GM10248 (cell line): ENCODE results near the gene UPF2.

Experiments used
- CTCF ChIA-PET: fragments of 300-600 bp; sonication (Branson Sonifier 250); formaldehyde crosslinking; extraction: SDS; loops from one replicate; lab custom pipeline; 2021; ENCODE audit warnings: antibody characterized with exemption; lab: Yijun Ruan, JAX
- POLR2A ChIA-PET: fragments of 350-650 bp; sonication (Branson Sonifier 250); formaldehyde crosslinking; extraction: SDS; loops from one replicate; lab custom pipeline; 2020; ENCODE audit warnings: antibody characterized with exemption; lab: Yijun Ruan, JAX
- DNase-seq: peaks from one replicate; pipeline ENCODE4 v3.0.0; 2012; ENCODE audit errors: extremely low spot score
- CTCF ChIP-seq: IDR thresholded peaks from 2 replicates; pipeline ENCODE4 v1.5.1; 2012; ENCODE audit warnings: mild to moderate bottlenecking, low read depth; ENCODE audit errors: extremely low read depth, missing control alignments, control extremely low read depth

The UPF2 gene

GRCh38 chr10:12048547-12048946 is 5.9 kb upstream of the UPF2 start:
- TF ChIP-seq CTCF: no peak
- DNase-seq: peak; percentile 57
- ChIA-PET CTCF (interaction anchor here (0.7 kb wide), 1 partner anchor 12 kb away, joined by 3 read pairs; no protein-coding TSS in a partner anchor), POLR2A (no interaction called here)

DNA sequence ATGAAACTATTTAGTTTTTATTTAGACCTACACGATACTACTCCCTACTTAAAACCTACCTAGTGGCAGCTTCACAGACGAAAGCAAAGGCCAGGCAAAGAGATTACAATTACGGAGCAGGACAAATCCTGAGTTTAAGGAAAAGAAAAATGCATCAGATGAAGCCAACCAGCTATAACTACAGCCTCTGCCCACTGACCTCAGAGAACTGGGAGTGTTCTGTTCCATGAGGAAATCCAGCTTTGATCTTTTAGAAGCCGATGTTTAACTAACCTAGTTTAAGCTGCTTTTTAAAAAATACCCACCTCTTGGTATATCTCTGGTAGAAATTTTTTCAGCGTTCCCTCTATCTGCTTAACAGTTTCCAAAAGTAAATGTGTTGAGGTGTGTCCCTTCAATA is 3.0 kb upstream of the UPF2 start:
- POLR2A ChIA-PET: no interaction called here
- CTCF ChIA-PET: no interaction called here

DNA sequence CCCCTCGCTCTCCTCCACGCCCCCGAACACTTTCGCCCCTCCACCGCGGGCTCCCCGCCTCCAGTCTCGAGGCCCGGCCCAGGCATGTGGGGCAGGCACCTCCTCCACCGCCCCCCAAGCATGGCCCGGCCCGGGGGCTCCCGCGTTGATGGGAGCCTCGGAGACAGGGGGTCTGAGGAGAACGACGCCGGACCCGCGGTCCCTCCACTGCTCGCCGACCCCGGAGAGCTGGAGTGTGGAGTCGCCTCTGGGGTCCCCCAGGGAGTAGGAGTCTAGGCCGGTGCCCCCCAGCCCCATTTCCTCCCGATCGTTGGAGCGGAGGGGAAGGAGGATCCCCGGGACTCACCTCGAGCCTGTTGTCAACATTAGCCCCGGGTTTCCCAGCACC is 206 bp downstream of the UPF2 start:
- CTCF ChIA-PET: interaction anchor here (1.2 to 2.7 kb wide), 4 partner anchors 10 to 48 kb away, joined by 3 to 9 read pairs (median 5); no protein-coding TSS in a partner anchor
- TF ChIP-seq CTCF: no peak
- POLR2A ChIA-PET: interaction anchor here (0.7 to 1.7 kb wide), 7 partner anchors 8 to 623 kb away, joined by 3 to 12 read pairs (median 5); no protein-coding TSS in a partner anchor
- DNase-seq: peak; percentile 49

More for the DNA sequence above, 3.0 kb upstream of the UPF2 start:
- TF ChIP-seq CTCF: no peak
- no peak for DNase-seq

- POLR2A ChIA-PET: interaction anchor here (0.7 to 1.7 kb wide), 8 partner anchors 8 to 623 kb away, joined by 3 to 12 read pairs (median 4); no protein-coding TSS in a partner anchor
- peak; percentile 28 for DNase-seq
Observed at GRCh38 chr10:12041766-12042408, 722 bp downstream of the UPF2 start.

GRCh38 chr10:12036073-12036655 is 6.4 kb downstream of the UPF2 start:
- CTCF ChIA-PET: interaction anchor here (1.0 to 3.5 kb wide), 2 partner anchors 11 to 30 kb away, joined by 3 to 17 read pairs; no protein-coding TSS in a partner anchor
- no peak for TF ChIP-seq CTCF
- POLR2A ChIA-PET: no interaction called here

More at GRCh38 chr10:12041766-12042408, 722 bp downstream of the UPF2 start:
- no peak for TF ChIP-seq CTCF
- CTCF ChIA-PET: interaction anchor here (0.7 to 2.7 kb wide), 4 partner anchors 10 to 56 kb away, joined by 3 to 9 read pairs (median 3); no protein-coding TSS in a partner anchor

GRCh38 chr10:12031404-12031803 is 11.2 kb downstream of the UPF2 start:
- DNase-seq: no peak
- ChIA-PET CTCF (interaction anchor here (2.1 kb wide), 2 partner anchors 11 to 45 kb away, joined by 6 to 9 read pairs; partner anchors contain the start of gene UPF2), POLR2A (interaction anchor here (1.7 kb wide), 1 partner anchor 11 kb away, joined by 12 read pairs; the partner anchor contains the start of gene UPF2)
- no peak for TF ChIP-seq CTCF

More at GRCh38 chr10:12036073-12036655, 6.4 kb downstream of the UPF2 start:
- DNase-seq: no peak
